Loucy (cell line): Measurements from ENCODE around the gene PDGFA.
A peak's percentile ranks its signal among the peaks of the same experiment; 100 is the strongest.

Experiments used
- H2AFZ ChIP-seq: fragments of 200-600 bp; sonication (generic); 2 replicates; pipeline ENCODE4 v1.6.0; 2016; ENCODE audit warnings: antibody characterized with exemption, mild to moderate bottlenecking, low read length, moderate library complexity
- H3F3A ChIP-seq: fragments of 200-600 bp; 2 replicates; pipeline ENCODE4 v1.6.0; 2016; ENCODE audit warnings: antibody characterized with exemption, low read depth, mild to moderate bottlenecking
- H3K27me3 ChIP-seq: fragments of 200-600 bp; sonication (generic); 2 replicates; pipeline ENCODE4 v1.6.1; 2014; ENCODE audit warnings: low read length, mild to moderate bottlenecking; ENCODE audit not compliant: insufficient read depth, poor library complexity, severe bottlenecking
- H3K36me3 ChIP-seq: fragments of 200-600 bp; sonication (generic); 2 replicates; pipeline ENCODE4 v1.6.1; 2016; ENCODE audit warnings: low read length; ENCODE audit not compliant: insufficient read depth
- H3K4me1 ChIP-seq: fragments of 200-600 bp; sonication (generic); 2 replicates; pipeline ENCODE4 v1.5.1; 2014; ENCODE audit warnings: low read length, mild to moderate bottlenecking; ENCODE audit not compliant: insufficient read depth, poor library complexity, severe bottlenecking
- H3K4me2 ChIP-seq: fragments of 200-600 bp; sonication (generic); 2 replicates; pipeline ENCODE4 v1.6.0; 2014; ENCODE audit warnings: antibody characterized with exemption, low read length, low read depth, mild to moderate bottlenecking; ENCODE audit not compliant: poor library complexity, severe bottlenecking
- H3K4me3 ChIP-seq: fragments of 200-600 bp; sonication (generic); 2 replicates; pipeline ENCODE4 v1.5.1; 2014; ENCODE audit warnings: low read length, mild to moderate bottlenecking, mixed read lengths; ENCODE audit not compliant: poor library complexity, severe bottlenecking
- H3K79me2 ChIP-seq: fragments of 200-600 bp; sonication (generic); 2 replicates; pipeline ENCODE4 v1.6.1; 2014; ENCODE audit warnings: low read length; ENCODE audit not compliant: insufficient read depth
- H3K9ac ChIP-seq: fragments of 200-600 bp; sonication (generic); 2 replicates; pipeline ENCODE4 v1.6.0; 2014; ENCODE audit warnings: mild to moderate bottlenecking, low read depth, low read length, moderate library complexity; ENCODE audit not compliant: poor library complexity, severe bottlenecking
- H3K9me2 ChIP-seq: fragments of 200-600 bp; sonication (generic); replicated peaks from 2 replicates; pipeline ENCODE4 v1.6.1; 2016; ENCODE audit warnings: low read depth, low read length, mixed read lengths
- H3K9me3 ChIP-seq: fragments of 200-600 bp; sonication (generic); 2 replicates; pipeline ENCODE4 v1.6.1; 2014; ENCODE audit warnings: mild to moderate bottlenecking, antibody characterized with exemption, low read length, low read depth; ENCODE audit not compliant: insufficient read depth
- H4K20me1 ChIP-seq: fragments of 200-600 bp; sonication (generic); 2 replicates; pipeline ENCODE4 v1.6.0; 2014; ENCODE audit warnings: antibody characterized with exemption, low read length, mild to moderate bottlenecking; ENCODE audit not compliant: insufficient read depth, poor library complexity, severe bottlenecking
- CTCF ChIP-seq: fragments of 200-600 bp; sonication (generic); conservative IDR thresholded peaks from 2 replicates; pipeline ENCODE4 v1.5.1; 2014; ENCODE audit warnings: mild to moderate bottlenecking, antibody characterized with exemption, low read length
- EZH2phosphoT487 ChIP-seq: fragments of 200-600 bp; IDR thresholded peaks from 2 replicates; pipeline ENCODE4 v1.6.1; 2018; ENCODE audit warnings: antibody characterized with exemption, mild to moderate bottlenecking, moderate library complexity, borderline replicate concordance

PDGFA gene

GRCh38 chr7:519484-520390 is at the start of gene PDGFA:
Gene PDGFA, minus strand, starts transcription at chr7:519846. Its CDS starts 845 bp downstream, at chr7:519001.
- TF ChIP-seq EZH2phosphoT487, result no peak
- TF ChIP-seq CTCF, result no peak

GRCh38 chr7:568031-568951 is 48.6 kb upstream of the PDGFA start:
- Histone ChIP-seq H2AFZ (no peak overlapping the region), H3K4me2 (no peak overlapping the region), H3K27me3 (no peaks in the 10 kb centered on the region), H3K4me3 (no peak overlapping the region), H3K4me1 (no peaks in the 10 kb centered on the region), H4K20me1 (no peaks in the 10 kb centered on the region), H3K79me2 (no peaks in the 10 kb centered on the region), H3F3A (no peaks in the 10 kb centered on the region), H3K9me2 (no peaks in the 10 kb centered on the region), H3K36me3 (no peaks in the 10 kb centered on the region), H3K9ac (no peak overlapping the region), H3K9me3 (peaks cover 7% of the 10 kb centered on the region; the same call in 1 of the 2 replicates)
- TF ChIP-seq CTCF (no peak), EZH2phosphoT487 (no peak)

More at GRCh38 chr7:519484-520390, at the start of gene PDGFA:
- Histone ChIP-seq H3K9me3 (no peaks in the 10 kb centered on the region), H3F3A (no peaks in the 10 kb centered on the region), H3K36me3 (no peaks in the 10 kb centered on the region), H3K9ac (peak within 1 kb of the TSS; percentile 52), H3K79me2 (no peaks in the 10 kb centered on the region), H2AFZ (peak within 1 kb of the TSS; percentile 87), H3K4me3 (peak within 1 kb of the TSS; percentile 75), H4K20me1 (peaks cover 5% of the 10 kb centered on the region), H3K4me1 (peaks cover 10% of the 10 kb centered on the region), H3K9me2 (no peaks in the 10 kb centered on the region), H3K4me2 (peak within 1 kb of the TSS; percentile 87), H3K27me3 (peaks cover 36% of the 10 kb centered on the region)

GRCh38 chr7:567305-567883 is 47.7 kb upstream of the PDGFA start:
- Histone ChIP-seq H2AFZ (no peak overlapping the region), H3K27me3 (no peaks in the 10 kb centered on the region), H3K4me1 (no peaks in the 10 kb centered on the region), H3F3A (no peaks in the 10 kb centered on the region), H3K4me2 (no peak overlapping the region), H3K79me2 (no peaks in the 10 kb centered on the region), H3K36me3 (no peaks in the 10 kb centered on the region), H3K9me2 (no peaks in the 10 kb centered on the region), H3K4me3 (no peak overlapping the region), H4K20me1 (no peaks in the 10 kb centered on the region), H3K9ac (no peak overlapping the region), H3K9me3 (peaks cover 7% of the 10 kb centered on the region; the same call in 1 of the 2 replicates)
- TF ChIP-seq CTCF, result no peak
- no peak for TF ChIP-seq EZH2phosphoT487
